Effector memory CD8-positive, alpha-beta T cell (primary cell): ENCODE data around the gene IRX6.

Experiments used
- ATAC-seq: fragments of 150-1000 bp; cut with Tn5 transposase; replicated peaks from 2 replicates; pipeline ENCODE4 v1.10.0; 2021; ENCODE audit warnings: mild to moderate bottlenecking, moderate library complexity
- DNase-seq, 3 experiments: peaks; one replicate each; pipeline ENCODE4 v3.0.0; 2021
- H3K27ac Mint-ChIP-seq, 2 donors: one replicate each; pipeline ENCODE4 v1.8.0; 2022; ENCODE audit warnings: mild to moderate bottlenecking in 2 of 2, mixed read lengths in 2 of 2, moderate library complexity in 2 of 2
- H3K27me3 Mint-ChIP-seq, 2 donors: one replicate each; pipeline ENCODE4 v1.8.0; 2022; ENCODE audit warnings: mixed read lengths in 2 of 2
- H3K36me3 Mint-ChIP-seq: one replicate; pipeline ENCODE4 v1.8.0; 2022; ENCODE audit warnings: mild to moderate bottlenecking, moderate library complexity, mixed read lengths; ENCODE audit not compliant: insufficient read depth
- H3K4me1 Mint-ChIP-seq, 2 donors: one replicate each; pipeline ENCODE4 v1.8.0; 2022; ENCODE audit warnings: low read depth in 2 of 2, mixed read lengths in 2 of 2
- H3K4me3 Mint-ChIP-seq, 2 donors: one replicate each; pipeline ENCODE4 v1.8.0; 2022; ENCODE audit warnings: mild to moderate bottlenecking in 2 of 2, mixed read lengths in 2 of 2, moderate library complexity in 2 of 2
- H3K9me3 Mint-ChIP-seq, 2 donors: one replicate each; pipeline ENCODE4 v1.8.0; 2022; ENCODE audit warnings: mixed read lengths in 2 of 2

Gene IRX6

DNA sequence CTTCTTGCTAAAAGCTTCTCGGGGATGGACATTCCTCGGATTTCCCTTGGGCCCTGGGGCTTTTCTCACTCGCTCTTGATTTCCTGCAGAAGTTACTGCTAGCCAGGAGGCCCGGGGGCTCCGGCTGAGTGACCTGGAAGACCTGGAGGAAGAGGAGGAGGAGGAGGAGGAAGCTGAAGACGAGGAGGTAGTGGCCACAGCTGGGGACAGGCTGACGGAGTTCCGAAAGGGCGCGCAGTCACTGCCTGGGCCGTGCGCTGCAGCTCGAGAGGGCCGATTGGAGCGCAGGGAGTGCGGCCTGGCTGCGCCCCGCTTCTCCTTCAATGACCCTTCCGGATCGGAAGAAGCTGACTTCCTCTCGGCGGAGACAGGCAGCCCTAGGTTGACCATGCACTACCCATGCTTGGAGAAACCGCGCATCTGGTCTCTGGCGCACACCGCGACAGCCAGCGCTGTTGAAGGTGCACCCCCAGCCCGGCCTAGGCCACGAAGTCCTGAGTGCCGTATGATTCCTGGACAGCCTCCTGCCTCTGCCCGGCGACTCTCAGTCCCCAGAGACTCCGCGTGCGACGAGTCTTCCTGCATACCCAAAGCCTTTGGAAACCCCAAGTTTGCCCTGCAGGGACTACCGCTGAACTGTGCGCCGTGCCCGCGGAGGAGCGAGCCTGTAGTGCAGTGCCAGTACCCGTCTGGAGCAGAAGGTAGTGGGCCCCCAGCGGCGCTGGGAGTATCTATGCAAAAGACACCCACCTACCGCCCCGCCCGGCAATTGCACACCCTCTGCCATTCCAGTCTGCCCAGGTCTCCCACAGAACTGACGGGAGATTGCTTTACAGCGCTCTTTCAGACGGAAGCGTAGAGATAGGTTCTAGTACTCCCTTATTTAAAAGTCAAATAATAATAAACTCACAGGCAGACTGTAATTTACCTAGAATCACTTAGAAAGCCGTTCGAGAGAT is 4.9 kb downstream of the IRX6 start:
- peaks cover 5 to 14% of the 10 kb centered on the region in 2 donors for H3K4me1 Mint-ChIP-seq
- no peaks in the 10 kb centered on the region for H3K36me3 Mint-ChIP-seq
- H3K27me3 Mint-ChIP-seq, result peaks cover 71 to 92% of the 10 kb centered on the region in 2 donors
- ATAC-seq (no peak), DNase-seq (no peak)
- H3K4me3 Mint-ChIP-seq, result no peak overlapping the region
- H3K9me3 Mint-ChIP-seq, result no peaks in the 10 kb centered on the region
- no peak overlapping the region for H3K27ac Mint-ChIP-seq

DNA sequence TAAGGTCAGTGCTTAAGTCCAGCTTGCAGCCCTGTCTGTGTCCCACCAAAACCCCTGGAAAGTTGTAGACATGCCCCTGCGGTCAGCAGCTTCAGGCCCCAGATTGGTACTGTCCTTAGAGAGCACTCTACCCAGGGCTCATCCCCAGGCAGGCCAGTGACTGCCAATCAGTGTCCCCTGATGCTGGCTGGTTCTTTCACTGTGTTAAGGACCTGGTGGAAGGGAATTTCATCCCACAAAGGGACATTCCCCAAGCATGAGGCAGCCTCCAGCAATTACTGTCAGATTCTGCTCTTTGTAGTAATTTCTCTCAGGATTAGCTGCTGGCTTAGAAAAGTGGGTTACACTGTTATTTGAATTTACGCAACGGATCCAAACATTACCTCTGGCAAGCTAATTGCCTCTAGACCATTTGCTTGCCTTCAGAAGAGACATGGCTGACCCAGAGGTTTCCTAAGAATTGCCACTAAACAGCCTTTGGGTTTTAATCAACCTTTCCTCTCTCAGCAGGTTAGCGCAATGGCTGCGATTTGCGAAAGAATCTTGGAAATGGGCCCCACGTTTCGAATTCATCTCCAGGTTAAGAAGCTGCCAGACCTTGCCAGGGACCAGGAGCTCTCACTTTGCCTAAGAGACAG is 5.9 kb downstream of the IRX6 start:
- H3K9me3 Mint-ChIP-seq, result no peaks in the 10 kb centered on the region
- no peak for DNase-seq
- H3K27me3 Mint-ChIP-seq, result peaks cover 71 to 97% of the 10 kb centered on the region in 2 donors
- H3K4me3 Mint-ChIP-seq, result no peak overlapping the region
- H3K27ac Mint-ChIP-seq, result no peak overlapping the region
- no peak for ATAC-seq
- peaks cover 5 to 14% of the 10 kb centered on the region in 2 donors for H3K4me1 Mint-ChIP-seq
- no peaks in the 10 kb centered on the region for H3K36me3 Mint-ChIP-seq

- Mint-ChIP-seq H3K36me3 (no peaks in the 10 kb centered on the region), H3K4me1 (peaks cover 5 to 8% of the 10 kb centered on the region in 2 donors), H3K27me3 (peaks cover 61 to 86% of the 10 kb centered on the region in 2 donors), H3K9me3 (no peaks in the 10 kb centered on the region), H3K4me3 (peak overlapping the region in 1 of 2 donors; percentile 25), H3K27ac (no peak overlapping the region)
- ATAC-seq, result no peak
- DNase-seq, result no peak
These were observed 7.0 kb downstream of the IRX6 start for GRCh38 chr16:55330781-55331647.

GRCh38 chr16:55331648-55332185 is 7.7 kb downstream of the IRX6 start:
- Mint-ChIP-seq H3K36me3 (no peaks in the 10 kb centered on the region), H3K4me3 (no peak overlapping the region), H3K9me3 (no peaks in the 10 kb centered on the region), H3K4me1 (peaks cover 5 to 8% of the 10 kb centered on the region in 2 donors), H3K27me3 (peaks cover 55 to 79% of the 10 kb centered on the region in 2 donors), H3K27ac (no peak overlapping the region)
- DNase-seq (no peak), ATAC-seq (no peak)

DNA sequence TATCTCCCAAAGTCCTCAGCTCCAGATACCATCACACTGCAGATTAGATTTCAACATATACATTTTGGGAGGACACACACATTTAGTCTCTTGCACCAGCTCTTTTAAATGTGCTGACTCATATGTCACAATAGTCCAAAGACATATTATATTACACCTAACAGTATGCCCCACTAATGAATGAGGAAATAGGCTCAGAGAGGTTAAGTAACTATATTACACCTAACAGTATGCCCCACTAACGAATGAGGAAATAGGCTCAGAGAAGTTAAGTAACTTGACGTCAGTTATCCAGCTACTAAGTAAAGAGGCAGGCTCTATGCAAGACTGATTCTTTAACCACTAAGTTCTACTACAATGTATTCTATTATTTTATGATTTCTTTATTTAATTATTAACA is 9.7 kb downstream of the IRX6 start:
- no peaks in the 10 kb centered on the region for H3K9me3 Mint-ChIP-seq
- H3K27ac Mint-ChIP-seq, result no peak overlapping the region
- ATAC-seq (no peak), DNase-seq (no peak)
- H3K27me3 Mint-ChIP-seq, result peaks cover 40 to 64% of the 10 kb centered on the region in 2 donors
- H3K36me3 Mint-ChIP-seq, result no peaks in the 10 kb centered on the region
- no peak overlapping the region for H3K4me3 Mint-ChIP-seq
- H3K4me1 Mint-ChIP-seq, result peaks cover 5 to 8% of the 10 kb centered on the region in 2 donors

DNA sequence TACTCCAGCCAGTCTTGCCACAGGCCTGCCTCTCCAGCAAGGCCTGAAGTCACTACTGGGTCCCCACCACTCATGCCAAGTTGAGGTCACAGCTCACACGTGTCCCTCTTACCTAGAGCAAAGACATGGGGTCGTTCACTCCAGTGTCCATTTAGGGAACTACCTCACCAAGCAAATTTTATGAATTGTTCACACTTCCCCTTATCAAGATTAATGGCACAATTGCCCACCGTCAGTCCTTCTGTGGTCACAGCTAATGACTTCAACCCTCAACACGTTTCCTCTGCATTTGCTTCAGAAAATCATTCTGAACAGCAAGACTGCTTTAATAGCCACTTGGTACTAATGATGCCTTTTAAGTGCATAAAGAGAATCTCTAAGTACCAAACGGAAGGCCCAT is 14.6 kb downstream of the IRX6 start:
- H3K9me3 Mint-ChIP-seq, result no peaks in the 10 kb centered on the region

DNA sequence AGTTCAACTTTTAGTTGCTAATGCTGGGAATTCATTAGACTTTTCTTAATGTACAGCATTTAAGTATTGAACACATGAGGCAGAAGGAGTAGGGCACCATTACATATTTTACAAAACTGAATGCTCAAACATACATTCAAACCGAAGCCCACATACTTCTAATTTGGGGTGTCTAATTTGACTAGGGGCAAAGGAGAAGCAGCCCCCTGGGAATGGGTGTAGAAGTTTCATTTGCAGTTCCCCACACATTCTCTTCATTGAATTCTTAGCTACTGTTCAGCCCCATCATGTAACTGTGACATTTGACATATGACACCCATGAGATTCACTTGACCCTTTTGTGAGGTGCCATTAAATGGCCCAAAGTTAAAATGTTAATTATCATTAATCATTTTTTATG is 16.4 kb downstream of the IRX6 start:
- Mint-ChIP-seq H3K9me3 (no peaks in the 10 kb centered on the region), H3K27me3 (peaks cover 0 to 16% of the 10 kb centered on the region in 2 donors), H3K27ac (no peak overlapping the region), H3K4me1 (no peaks in the 10 kb centered on the region), H3K4me3 (no peak overlapping the region), H3K36me3 (no peaks in the 10 kb centered on the region)
- ATAC-seq (no peak), DNase-seq (no peak)

More for the DNA sequence above, 14.6 kb downstream of the IRX6 start:
- DNase-seq (no peak), ATAC-seq (no peak)
- peaks cover 0 to 26% of the 10 kb centered on the region in 2 donors for H3K27me3 Mint-ChIP-seq
- H3K27ac Mint-ChIP-seq, result no peak overlapping the region
- H3K4me3 Mint-ChIP-seq, result no peak overlapping the region
- no peaks in the 10 kb centered on the region for H3K36me3 Mint-ChIP-seq
- H3K4me1 Mint-ChIP-seq, result no peaks in the 10 kb centered on the region

- Mint-ChIP-seq H3K27me3 (peaks cover 4 to 26% of the 10 kb centered on the region in 2 donors), H3K4me1 (no peaks in the 10 kb centered on the region), H3K36me3 (no peaks in the 10 kb centered on the region), H3K4me3 (no peak overlapping the region), H3K9me3 (no peaks in the 10 kb centered on the region), H3K27ac (no peak overlapping the region)
- no peak for DNase-seq
- ATAC-seq, result no peak
These were observed 17.7 kb downstream of the IRX6 start for GRCh38 chr16:55341681-55342080.

DNA sequence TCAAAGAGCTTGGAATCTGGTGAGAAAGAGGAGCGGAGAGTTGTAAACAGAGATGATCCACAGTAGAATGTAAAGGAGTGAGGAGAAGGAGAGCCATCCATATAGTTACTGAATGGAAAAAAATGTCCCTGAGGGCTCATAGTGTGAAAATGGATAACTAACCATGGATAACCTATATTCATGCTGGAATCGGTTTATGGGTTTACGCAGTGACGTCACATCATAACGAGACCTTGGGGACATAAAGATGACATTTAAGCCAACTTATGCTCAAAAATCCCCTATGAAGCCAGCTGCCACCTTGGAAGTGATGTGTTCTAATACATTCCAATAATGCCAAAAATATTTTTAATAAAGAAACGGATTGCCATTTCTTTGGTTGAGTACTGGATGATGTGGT is 22.5 kb downstream of the IRX6 start:
- H3K4me3 Mint-ChIP-seq, result no peak overlapping the region
- H3K27ac Mint-ChIP-seq, result no peak overlapping the region
- H3K9me3 Mint-ChIP-seq, result no peaks in the 10 kb centered on the region
- H3K36me3 Mint-ChIP-seq, result no peaks in the 10 kb centered on the region
- ATAC-seq, result no peak
- H3K27me3 Mint-ChIP-seq, result peaks cover 21 to 32% of the 10 kb centered on the region in 2 donors
- no peaks in the 10 kb centered on the region for H3K4me1 Mint-ChIP-seq
- no peak for DNase-seq

GRCh38 chr16:55349867-55350266 is 25.9 kb downstream of the IRX6 start:
- H3K4me3 Mint-ChIP-seq, result no peak overlapping the region
- DNase-seq (no peak), ATAC-seq (no peak)
- H3K36me3 Mint-ChIP-seq, result no peaks in the 10 kb centered on the region
- no peak overlapping the region for H3K27ac Mint-ChIP-seq
- H3K4me1 Mint-ChIP-seq, result no peaks in the 10 kb centered on the region
- peaks cover 26 to 32% of the 10 kb centered on the region in 2 donors for H3K27me3 Mint-ChIP-seq
- H3K9me3 Mint-ChIP-seq, result no peaks in the 10 kb centered on the region

DNA sequence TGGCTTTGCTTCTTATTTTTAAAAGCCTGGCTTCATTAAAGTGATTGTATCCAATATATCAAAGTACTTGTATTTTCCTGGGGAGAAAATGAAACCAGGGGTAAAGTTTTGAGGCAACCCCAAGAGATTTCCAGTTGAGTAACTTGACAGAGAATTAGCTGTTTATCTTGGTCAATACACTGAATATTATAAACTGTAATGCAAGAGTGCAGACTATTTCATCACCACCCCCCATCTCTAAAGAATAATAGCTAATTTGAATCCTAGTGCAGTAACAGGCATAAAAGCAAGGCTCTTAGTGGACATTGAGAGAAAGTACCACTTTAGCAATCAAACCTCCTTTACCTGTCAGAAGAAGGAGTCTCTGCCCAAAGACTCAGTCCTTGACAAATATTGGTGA is 27.0 kb downstream of the IRX6 start:
- H3K4me3 Mint-ChIP-seq, result no peak overlapping the region
- no peak overlapping the region for H3K27ac Mint-ChIP-seq
- DNase-seq, result no peak
- no peak for ATAC-seq
- H3K9me3 Mint-ChIP-seq, result no peaks in the 10 kb centered on the region
- H3K4me1 Mint-ChIP-seq, result no peaks in the 10 kb centered on the region
- peaks cover 25 to 30% of the 10 kb centered on the region in 2 donors for H3K27me3 Mint-ChIP-seq
- no peaks in the 10 kb centered on the region for H3K36me3 Mint-ChIP-seq

DNA sequence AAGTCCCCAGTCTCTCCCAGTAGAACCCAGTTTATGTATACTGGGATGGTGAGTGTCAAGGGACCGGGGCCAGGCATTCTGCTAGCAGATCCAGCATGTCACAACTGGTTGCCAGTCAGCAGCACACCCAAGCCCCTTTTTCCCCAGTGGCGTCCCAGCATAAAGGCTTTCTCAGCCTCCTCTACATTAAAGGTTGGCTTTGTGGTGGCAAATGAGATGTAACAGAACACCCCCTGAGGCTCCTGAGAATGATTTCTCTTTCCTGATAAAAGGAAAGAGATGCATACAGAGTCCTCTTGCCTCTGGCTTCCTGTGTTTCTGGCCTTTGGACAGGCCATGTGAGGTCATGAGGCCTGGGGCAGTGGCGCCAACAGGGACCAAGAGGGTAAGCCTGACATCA is 27.9 kb downstream of the IRX6 start:
- Mint-ChIP-seq H3K36me3 (no peaks in the 10 kb centered on the region), H3K27ac (no peak overlapping the region), H3K27me3 (peaks cover 20 to 22% of the 10 kb centered on the region in 2 donors), H3K4me3 (no peak overlapping the region), H3K9me3 (no peaks in the 10 kb centered on the region), H3K4me1 (no peaks in the 10 kb centered on the region)
- ATAC-seq (no peak), DNase-seq (no peak)

GRCh38 chr16:55357241-55357640 is 33.2 kb downstream of the IRX6 start:
- Mint-ChIP-seq H3K4me1 (no peaks in the 10 kb centered on the region), H3K36me3 (no peaks in the 10 kb centered on the region), H3K4me3 (no peak overlapping the region), H3K27me3 (peaks cover 5 to 7% of the 10 kb centered on the region in 2 donors), H3K9me3 (no peaks in the 10 kb centered on the region), H3K27ac (no peak overlapping the region)
- DNase-seq, result no peak
- no peak for ATAC-seq
